HG03139 (cell line): ENCODE data around the gene MYO16.

ENCODE experiments used
- ATAC-seq: cut with Tn5 transposase; IDR thresholded peaks from one replicate; pipeline ENCODE4 v1.9.1; 2021; ENCODE audit not compliant: unreplicated experiment

MYO16 gene

DNA sequence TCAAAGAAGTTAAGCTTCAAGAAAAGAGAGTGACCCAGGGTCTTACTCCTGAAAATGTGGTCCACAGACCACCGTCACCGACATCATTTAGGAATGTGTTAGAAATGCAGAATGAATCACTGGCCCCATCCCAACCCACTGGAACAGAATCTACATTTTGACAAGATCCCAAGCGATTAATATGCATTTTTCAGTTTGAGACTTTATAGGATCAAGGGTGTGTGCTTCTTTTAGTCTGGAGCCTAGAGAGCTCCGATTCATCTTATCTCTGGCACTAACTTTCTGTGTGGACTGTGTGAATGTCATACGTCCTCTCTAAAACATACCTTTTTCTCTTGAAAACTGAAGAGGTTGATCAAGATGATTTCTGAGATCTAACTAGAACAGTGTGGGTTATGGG is 484.8 kb downstream of the MYO16 start:
- no peak for ATAC-seq

DNA sequence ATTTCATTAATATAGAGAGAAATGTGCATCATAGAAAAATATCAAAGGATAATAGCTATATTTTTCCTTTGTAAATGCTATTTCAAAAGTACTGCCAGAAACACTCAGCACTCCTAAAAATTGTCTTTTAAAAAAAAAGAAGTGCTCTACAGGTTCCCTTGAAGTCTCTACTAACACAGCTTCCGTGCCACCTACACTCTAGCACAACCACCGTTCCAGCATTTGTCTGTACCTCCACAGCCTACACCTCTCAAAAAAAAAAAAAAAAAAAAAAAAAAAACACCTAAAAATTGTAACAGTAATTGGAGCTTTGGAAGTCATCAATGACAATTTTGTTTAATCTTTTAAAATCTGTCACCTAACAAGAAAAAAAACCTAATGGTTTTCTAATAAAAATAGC is 485.6 kb downstream of the MYO16 start:
- ATAC-seq = no peak

DNA sequence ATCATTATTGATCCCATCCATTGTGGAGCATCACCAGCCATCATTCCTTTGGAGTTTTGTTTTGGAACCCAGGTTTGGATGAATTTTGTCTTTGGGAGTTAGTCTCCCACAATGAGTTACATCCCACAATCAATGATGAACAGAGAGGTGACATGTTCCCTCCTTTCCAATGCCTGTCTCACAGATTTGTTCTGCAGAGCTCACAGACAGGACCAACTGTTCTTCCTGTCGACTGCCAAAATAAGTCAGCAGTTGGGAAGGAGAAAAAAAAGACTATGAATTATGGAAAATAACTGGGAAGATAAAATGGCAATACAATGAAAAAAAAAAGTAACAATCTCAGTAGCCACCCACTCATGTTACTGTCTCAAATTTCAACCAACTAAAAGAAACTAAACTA is 489.1 kb downstream of the MYO16 start:
- ATAC-seq = no peak

DNA sequence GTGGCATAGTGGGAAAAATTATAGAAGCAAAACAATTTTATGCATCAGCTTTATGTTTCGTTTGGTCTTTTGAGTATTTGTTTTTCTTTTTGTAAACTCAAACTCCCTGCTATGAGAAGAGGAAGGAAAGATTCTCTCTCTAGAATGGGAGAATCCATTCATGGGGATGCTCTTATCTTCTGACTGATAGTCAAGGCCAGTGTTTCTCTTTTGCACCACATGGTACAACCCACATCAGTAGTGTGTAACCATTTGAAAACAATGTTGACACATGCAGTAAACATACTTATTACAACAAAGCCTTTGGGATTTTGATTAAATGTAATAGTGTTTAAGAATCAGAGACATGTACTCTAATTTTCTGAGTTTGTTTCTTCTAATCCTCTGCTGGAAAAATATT is 490.5 kb downstream of the MYO16 start:
- ATAC-seq = no peak

DNA sequence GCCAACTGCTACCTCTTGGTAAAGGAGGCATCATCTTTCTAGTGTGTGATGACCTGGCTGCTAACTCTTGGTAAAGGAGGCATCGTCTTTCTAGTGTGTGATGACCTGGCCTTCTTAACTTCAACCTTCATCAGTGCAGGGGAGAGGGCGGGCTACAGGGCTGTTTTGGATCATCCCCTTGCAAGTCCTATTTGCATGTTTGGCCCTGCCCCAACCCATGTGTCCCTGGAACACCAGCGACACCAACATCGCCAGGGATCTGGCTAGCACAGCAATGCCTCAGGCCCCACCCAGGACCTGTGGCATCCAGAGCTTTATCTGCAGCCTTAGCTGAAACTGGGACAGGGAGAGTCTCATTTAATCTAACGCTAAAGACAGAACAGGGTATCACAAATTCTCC is 492.4 kb downstream of the MYO16 start:
- ATAC-seq = no peak

DNA sequence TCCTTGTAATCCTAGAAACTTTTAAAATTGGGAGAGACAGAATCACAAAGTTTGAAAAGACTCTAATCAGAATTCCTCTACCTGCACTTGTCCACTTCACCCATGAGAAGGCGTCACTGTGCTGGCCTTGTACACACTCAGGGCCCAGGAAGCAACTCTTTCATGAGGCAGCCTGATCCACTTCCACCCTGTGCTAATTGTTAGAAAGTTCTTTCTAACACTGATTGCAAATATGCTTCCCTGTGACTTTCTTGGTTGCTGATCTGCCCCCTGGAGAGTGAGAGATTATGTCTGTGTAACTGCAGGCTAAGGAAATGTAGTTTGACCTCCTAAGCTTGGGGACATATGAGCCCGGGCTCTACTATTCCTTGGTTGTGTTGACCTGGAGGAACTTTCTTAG is 494.6 kb downstream of the MYO16 start:
- no peak for ATAC-seq

DNA sequence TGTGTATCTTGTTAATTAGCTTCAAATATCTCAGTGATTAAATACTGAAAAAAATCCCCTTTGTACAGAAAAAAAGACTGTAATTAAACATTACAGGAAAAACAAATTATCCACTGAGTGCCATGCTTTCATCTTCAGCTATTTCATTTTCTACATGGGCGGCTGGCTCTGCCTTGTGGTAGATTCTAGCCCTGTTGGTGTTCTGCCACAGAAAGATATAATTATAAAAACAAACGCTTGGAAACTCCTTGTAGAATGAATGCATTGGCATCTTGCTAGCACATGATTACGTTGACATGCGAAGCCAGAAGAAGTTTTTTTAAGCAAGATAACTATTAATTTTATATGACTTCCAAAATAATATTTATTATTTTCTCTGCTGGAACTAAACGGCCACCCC is 496.8 kb downstream of the MYO16 start:
- ATAC-seq = no peak

DNA sequence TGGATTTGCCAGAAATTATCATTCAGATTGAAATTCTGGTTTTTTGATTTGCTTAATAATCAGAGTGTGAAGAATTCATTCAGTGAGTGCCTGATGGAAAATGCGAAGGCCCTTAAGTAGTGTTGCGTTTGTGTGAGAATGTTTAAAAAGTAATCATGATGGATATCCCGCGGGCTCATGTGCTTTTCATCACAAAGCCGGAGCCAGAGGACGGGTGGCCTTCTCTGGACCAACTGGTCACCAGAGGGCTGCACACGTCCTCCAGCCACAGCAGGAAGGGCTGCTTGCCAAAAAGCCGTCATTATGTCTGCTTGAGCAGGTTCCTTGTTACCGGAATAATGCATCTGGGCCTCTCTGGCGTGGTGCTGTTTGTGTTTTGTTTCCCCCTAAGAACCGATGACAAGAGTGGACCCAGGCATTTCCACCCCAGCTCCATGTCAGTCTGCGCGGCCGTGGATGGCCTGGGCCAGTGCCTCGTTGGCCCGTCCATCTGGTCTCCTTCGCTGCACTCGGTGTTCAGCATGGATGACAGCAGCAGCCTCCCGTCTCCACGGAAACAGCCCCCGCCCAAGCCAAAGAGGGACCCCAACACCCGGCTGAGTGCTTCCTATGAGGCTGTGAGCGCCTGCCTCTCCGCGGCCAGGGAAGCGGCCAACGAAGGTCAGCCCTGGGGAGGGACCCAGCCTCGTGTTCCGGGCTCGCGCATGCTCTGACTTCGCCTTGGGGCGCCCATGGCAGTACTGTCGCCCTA is 497.7 kb downstream of the MYO16 start:
- no peak for ATAC-seq

DNA sequence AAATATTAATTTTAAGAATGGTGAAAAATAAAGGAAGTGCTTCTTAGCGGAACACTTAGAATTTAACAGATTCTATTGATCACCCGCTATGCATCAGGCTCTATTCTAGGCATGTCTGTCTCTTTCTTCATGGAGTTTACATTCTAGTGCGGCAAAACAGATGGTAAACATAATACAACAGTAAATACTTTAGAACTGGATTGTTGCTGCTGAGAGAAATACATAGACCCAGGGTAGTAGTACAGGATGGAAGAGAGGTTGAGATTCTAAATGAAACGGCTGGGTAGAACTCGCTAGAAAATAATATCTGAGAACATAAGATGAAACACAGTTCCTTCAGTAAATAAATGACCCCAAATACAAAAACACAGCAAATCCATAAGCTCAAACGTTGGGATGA is 498.7 kb downstream of the MYO16 start:
- no peak for ATAC-seq

DNA sequence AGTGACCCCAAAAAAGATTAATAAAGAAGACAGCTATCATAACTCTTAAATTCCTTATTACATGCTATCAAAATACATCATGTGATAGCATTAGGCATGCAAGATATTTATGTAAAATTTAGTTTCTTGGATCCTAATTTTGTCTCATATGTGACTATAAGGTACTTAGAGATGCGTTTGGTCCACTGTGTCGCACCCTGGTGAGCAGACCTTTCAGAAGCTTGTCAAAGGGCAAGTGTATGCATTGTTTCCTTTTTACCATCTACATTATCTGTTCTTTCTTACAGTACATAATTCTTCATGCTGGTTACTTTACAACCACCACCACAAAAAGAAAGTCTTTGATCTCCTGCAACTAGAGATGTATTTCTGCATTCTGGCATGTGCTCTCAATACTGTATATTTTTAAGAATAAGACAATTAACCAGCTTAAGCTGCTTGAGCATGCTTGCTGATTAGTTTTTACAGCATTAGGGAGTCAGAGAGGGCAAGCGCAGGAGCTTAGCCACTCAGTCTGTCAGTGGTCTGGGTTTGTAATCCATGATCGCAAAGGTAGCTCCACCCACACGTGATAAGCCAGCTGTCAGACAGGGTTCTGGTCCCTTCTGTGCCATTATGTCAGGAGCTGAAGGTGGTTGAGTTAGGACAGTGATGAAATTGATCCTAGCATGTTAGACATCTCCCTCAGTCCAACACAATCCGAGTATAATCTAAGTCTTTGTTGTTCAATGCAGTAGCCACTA is 500.9 kb downstream of the MYO16 start:
- ATAC-seq = no peak

DNA sequence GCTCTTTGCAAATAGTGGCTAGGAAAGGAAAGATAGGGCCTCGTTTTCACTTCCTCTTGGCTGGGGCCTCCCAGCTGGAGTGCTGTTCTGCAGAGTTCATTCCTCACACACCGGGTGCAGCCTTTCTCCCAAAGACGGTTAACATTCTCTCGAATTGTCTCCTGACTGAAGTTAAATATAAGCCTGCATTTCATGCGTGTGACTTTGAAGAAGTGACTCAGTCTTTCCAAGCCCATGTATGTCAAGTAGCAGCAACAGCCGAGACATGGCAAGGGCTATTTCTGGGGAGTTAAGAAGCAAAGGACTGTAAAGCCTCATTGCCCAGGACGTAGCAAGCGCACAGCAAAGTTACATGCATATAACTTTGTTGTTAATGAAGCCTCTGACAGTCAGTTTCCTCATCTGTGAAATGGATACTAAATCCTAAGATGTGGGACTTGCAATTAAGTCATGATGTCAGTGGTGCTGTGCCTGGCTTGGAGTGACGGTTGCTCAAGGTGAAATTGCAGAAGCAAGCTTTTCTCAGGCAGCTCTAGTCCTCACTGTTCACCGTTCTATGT is 502.4 kb downstream of the MYO16 start:
- peak; percentile 83 for ATAC-seq

DNA sequence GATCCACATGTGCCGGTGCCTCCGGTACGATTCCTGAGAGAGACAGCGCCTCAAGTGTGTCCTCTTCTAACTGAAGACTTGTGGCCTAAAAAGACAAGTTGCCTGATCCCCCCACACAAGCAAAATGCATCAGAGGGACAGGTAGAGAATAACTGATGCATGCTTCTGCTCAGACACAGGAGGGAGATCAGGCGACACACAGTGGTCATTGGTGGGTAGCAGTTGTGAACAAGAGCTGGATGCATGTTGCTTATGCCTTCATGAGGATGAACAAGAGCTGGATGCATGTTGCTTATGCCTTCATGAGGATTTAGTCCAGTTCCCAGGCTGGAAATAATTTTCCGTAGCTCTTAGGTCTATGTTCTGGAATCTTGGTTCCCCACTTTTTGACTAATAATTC is 505.6 kb downstream of the MYO16 start:
- ATAC-seq = no peak

DNA sequence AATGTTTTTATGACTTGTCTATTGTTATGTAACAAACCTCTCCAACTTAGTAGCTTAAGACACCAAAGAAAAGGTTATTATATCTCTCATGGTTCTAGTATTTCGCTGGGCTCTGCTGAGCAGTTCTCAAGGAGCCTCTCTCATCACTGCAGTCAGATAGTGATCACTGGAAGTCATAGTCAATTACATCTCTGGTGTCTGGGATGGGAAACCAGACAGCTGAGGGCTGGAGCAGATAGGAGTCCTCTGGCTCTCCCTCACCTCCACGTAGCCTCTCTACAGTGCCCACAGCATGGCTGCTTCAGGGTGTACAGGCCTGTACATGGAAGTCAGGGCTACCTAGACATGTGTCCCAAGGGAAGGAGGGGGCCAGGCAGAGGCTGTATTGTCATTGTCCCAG is 507.5 kb downstream of the MYO16 start:
- no peak for ATAC-seq

DNA sequence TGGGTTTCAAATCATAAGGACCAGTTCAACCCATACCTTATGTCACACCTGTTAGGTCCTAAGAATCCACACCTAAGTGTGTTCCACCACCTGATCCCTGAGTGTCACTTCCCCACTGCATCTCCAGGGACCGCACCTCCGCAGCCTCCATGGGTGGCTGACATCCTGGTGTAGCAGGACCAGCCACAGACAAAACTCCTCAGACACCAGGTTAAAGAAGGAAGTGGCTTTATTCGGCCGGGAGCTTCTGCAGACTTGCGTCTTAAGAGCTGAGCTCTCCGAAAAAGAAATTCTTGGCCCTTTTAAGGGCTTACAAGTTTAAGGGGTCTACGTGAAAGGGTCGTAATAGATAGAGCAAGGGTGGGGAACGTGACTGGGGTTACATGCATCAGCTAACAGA is 509.9 kb downstream of the MYO16 start:
- ATAC-seq = no peak

DNA sequence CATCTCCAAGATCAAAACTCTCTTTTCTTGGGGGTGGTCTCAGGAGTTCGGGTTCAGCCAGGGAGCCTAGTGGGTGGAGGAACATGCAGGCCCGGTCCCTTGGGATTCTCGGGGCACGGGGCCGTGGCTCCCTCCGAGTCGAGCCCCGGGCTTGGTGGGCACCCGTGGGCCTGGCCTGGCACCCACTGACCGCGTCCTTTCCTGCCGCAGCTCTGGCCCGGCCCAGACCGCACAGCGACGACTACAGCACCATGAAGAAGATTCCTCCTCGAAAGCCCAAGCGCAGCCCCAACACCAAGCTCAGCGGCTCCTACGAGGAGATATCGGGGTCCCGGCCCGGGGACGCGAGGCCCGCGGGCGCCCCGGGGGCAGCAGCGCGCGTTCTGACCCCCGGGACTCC is 510.6 kb downstream of the MYO16 start:
- no peak for ATAC-seq

DNA sequence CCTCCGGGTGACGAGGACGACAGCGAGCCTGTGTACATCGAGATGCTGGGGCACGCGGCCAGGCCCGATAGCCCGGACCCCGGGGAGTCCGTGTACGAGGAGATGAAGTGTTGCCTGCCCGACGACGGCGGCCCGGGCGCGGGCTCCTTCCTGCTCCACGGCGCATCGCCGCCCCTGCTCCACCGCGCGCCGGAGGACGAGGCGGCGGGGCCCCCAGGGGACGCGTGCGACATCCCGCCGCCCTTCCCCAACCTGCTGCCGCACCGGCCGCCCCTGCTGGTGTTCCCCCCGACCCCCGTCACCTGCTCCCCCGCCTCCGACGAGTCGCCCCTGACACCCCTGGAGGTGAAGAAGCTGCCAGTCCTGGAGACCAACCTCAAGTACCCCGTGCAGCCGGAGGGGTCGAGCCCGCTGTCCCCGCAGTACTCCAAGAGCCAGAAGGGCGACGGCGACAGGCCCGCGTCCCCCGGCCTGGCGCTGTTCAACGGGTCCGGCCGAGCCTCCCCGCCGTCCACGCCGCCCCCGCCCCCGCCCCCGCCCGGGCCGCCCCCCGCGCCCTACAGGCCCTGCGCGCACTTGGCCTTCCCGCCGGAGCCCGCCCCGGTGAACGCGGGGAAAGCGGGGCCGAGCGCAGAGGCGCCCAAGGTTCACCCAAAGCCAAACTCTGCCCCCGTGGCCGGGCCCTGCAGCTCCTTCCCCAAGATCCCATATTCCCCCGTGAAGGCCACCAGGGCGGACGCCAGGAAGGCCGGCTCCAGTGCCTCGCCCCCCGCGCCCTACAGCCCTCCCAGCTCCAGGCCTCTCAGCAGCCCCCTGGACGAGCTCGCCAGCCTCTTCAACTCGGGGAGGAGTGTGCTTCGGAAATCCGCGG is 511.3 kb downstream of the MYO16 start:
- no peak for ATAC-seq

DNA sequence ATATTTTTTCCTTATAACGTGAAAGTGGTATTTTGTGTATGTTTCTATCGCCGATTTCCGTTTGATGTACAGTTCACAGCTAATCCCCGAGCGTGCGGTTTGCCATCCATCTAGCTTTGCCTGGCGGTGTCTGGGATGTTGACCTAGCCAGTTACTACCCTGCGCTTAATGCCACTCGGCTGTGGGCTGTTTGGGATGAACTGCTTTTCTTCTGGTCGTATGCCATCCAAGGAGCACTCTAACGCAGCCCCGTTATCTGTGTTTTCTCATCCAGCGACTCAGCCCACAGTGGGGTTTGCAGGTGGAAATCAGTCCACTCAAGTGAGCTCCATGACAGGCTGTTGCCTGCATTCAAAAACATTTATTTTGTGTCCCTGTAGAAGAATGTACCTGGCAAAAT is 512.3 kb downstream of the MYO16 start:
- ATAC-seq = no peak

DNA sequence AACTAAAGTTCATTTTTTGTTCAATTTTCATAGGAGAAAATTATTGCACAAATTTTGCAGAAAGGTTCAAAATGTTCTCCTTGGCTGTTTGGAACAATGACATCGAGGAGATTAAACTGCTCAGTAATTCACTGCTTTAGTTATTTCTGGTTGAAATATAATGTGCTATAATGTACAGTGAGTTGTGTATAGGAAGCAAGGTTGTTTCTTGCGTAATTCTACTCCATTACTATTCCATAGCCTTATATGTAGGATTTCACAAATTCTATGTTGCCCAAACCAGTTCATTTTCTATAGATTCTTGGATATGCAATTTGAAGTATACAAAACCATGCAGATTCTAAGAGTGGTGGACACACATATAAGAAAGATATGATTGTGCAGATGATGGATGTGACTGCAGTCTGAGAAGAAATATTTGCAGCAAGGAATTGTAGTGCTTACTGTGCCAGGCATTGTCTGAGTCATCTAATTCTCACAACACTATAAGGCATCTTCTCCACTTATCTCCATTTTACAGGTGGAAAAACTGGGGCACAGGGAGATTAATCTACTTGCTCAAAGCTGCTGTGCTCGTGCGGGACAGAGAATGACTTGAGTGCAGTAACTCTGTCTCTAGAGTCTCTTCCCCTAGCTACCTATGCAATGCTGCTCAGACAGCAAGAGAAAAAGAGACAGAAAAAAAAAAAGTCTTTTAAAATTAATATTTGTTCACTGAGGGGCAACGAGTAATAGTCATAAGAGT is 515.5 kb downstream of the MYO16 start:
- ATAC-seq = no peak

DNA sequence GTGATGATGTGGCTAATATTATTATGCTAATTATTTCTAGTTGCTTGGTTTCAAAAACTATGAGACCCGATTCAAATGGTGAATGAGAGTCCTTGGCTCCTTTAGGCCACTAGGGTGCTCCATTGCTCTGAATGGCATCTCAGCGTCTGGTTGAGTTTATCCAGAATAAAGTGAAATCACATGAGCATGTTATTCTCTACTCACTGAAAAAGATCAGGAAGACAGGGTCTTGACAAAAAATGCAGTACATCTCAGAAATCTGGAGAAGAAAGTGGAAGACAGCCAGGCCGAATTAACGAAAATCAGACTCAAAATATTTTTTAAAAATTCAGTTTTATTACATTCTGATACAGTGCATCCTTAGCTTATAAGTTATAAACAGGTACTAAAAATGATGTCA is 516.2 kb downstream of the MYO16 start:
- ATAC-seq = peak; percentile 81

DNA sequence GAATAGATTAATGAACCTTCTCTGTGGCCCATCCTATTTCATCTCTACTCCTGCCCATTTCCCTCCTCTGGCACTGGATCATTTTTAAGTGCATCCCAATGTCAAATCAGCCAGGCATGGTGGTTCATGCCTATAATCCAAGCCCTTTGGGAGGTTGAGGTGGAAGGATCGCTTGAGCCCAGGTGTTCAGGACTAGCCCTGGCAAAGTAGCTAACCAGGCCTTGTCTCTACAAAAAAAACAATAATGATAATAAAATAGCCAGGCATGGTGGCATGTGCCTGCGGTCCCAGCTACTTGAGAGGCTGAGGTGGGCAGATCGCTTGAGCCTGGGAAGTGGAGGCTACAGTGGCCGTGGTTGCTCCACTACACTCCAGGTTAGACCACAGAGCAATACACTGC is 517.0 kb downstream of the MYO16 start:
- ATAC-seq = no peak
